GM12801 (cell line): ENCODE data around the gene CHD9.

Source experiments
- CTCF ChIP-seq: IDR thresholded peaks from one replicate; pipeline ENCODE4 v1.5.1; 2011; ENCODE audit warnings: control low read depth; ENCODE audit not compliant: insufficient read length; ENCODE audit errors: extremely low read depth

CHD9 gene

GRCh38 chr16:53123747-53124146 is 69.0 kb downstream of the CHD9 start:
- no peak for TF ChIP-seq CTCF

GRCh38 chr16:53126390-53126789 is 71.6 kb downstream of the CHD9 start:
- TF ChIP-seq CTCF: no peak

- no peak for TF ChIP-seq CTCF
Measured at GRCh38 chr16:53129281-53130158, 74.7 kb downstream of the CHD9 start.

DNA sequence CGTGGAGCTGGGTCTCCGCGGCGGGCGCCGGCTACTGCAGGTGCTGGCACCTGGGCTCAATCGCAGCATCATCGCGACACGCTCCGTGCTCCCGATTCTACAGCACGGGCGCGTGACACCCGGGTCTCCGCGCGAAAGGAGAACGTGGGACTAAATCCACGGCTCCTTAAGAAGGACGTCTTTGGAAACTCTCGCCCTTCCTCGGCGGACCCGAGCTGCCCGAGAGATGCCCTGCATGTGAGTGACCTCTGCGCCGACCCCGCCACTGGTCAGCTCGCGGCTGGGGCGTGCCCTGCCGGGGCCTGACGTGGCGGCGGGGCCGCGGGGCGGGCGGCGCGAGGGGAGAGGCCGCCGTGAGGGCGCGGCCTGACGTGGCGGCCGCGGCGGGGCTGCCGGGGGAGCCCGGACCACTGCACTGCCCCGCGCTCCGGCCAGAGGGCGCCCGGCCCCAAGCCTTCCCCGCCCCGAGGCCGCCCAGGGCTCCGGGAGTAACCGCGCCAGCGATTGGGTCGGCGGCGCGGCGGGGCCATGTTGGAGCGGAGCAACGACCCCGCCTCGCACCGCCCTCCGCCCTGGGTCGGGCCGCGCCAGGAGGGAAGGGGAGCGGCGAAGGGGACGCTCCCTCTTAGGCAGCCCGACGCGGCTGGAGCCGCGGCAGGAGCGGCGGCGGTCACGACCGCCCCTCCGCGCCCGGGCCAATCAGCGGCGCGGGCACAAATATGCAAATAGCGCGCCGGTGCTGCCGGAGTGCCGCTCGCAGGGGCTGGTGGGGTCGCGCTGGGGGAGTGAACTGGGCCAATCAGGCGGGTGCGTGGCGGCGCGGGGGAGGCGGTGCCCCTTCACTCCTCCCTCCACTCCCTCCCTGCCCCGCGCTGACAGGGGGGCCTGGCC is 75.6 kb downstream of the CHD9 start:
- TF ChIP-seq CTCF: no peak

GRCh38 chr16:53131050-53131362 is 76.2 kb downstream of the CHD9 start:
- no peak for TF ChIP-seq CTCF

DNA sequence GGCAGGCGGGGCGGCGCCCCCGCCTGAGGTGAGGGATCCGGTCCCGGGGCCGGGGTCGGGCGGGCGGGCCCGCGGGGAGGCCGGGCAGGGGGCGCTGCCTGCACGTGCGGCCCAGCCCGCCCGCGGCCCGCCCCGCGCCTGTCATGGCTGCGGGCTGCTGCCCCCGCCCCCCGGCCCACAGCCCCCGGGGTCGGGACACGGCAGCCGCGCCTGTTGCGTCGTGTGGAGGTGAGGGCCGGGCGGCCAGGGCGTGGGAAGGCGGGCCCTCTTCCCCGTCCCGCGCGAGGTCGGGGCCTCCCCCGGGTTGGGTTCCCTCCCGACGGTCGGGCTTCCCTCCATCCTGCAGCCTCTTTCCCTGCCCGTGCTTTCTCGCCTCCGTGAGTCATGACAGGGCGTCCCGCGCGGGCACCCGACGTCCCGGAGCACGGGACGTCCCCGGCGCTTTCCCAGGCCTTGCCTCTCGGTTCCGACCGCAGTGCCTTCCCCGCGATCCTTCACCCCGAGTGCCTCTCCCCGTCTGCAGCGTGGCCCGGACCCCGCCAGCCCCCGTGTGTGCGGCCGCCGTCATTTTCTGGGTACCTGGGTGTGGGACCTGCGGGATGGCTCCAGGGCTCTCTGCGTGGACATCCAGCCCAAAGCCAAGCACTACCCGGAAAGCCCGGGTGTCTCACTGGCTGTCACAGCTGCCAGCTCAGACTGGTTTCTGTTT is 76.7 kb downstream of the CHD9 start:
- TF ChIP-seq CTCF: no peak

DNA sequence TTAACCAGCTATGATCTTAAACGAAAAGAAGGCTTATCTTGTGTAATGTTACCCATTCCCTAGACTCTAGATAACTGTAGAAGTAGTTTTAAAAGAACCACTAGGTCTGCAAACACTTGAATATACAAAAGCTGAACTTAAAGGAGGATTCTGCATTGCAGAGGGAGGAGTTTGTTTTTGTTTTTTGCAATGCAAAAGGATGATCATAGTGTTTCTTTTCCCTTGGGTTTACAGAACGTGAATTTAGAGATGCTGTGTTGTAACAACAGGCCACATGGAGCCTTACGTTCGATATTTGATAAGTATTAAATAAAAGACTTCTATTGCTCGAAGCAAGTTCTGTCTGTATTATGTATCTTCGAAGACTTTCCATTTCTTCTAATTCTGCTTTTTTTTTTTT is 77.6 kb downstream of the CHD9 start:
- TF ChIP-seq CTCF: no peak
